SHP77 treated with DMSO at 0.1 percent for 48 hours (cell line): ENCODE measurements around the gene ZNF516.

Experiments
- DNase-seq: peaks from one replicate; lab custom pipeline; 2025; lab: John Stamatoyannopoulos, UW

Gene ZNF516

DNA sequence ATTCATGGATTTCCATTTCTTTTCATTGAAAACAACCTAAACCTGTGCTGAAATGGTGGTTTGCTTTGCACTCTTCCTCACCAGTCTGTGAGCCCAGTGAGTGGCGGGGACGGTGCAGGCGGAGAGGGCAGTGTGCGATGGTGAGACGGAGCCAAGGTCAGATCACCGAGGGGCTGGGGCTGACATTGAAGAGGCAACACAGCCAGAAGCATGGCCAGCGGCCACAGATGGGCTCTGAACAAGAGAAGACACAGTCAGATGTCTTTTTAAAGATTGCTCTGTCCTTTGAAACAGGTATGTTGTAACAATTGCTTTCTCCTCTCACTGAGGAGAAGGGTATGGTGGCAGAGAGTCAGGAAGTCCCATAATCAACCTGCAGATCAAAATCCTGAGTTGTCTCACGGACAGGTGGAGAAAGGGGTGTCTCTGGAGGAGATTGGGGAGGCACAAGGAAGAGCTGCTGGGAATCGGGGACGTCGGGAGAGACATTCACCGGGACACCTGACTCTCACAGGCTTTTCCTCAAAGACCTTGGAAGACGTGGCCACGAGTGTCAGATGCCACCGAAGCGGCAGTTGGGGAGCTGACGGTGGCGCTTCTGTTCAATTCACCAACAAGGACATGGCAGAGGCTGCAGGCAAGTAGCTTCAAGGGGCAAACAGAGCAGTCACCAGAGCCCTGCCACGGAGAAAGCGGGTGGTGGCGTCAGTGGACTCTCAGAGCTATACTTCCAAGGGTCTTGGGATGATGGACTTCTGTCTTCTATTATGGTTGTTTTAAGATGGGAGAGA is 12.1 kb upstream of the ZNF516 start:
- DNase-seq, result no peak

DNA sequence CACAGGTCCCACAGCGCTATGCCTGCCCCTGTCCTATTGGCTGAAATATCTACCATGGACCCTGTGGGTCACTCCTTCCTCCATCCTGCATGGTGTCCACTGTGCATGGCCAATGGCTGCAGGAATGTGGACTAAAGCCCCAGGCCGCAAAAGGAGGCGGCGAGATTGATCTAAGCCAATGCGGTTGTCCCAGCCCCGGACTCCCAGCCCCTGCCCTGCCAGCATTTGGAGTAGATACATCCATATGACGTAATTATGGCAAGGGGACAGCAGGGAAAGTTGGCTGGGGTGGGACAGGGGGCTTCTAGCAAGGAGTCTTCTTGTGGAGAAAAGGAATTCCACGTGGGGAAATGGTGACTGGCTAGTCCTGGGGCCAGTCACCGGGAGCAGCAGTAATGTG is 11.4 kb upstream of the ZNF516 start:
- DNase-seq, result no peak

DNA sequence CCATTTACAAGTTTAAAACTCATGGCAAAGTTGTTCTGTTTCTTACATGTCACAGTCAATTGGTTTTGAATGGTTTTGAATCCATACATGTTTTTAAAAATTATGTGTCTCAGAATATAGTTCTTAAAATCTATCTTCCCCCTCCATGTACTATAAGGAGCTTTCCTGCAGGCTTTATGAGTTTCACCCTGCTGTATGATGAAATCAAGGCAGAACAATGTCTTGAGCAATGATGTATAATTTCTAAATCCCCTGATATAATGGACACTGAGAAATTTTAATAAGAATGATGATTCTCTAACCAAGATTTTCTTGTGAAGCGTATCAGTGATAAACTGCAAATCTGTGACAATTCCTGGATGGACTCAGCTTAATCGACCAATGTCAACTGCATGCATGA is 10.6 kb upstream of the ZNF516 start:
- no peak for DNase-seq

DNA sequence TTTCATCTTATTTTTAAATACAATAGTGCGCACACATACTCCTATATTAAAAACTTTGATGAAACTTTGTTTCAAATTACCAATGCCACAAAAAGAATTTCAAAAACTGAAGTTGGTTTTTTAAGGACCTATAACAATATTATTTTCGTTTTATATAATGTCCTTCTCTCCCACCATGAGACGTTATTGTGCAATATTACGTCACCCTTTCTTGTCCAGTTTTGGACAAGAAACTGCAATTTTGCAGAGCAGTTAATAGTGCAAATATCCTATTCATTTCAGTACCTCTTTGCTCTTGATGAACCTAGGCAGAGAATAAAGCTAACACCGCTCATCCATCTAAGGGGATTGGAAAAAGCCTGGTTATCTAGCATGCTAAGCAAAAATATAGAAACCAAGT is 9.7 kb upstream of the ZNF516 start:
- no peak for DNase-seq

DNA sequence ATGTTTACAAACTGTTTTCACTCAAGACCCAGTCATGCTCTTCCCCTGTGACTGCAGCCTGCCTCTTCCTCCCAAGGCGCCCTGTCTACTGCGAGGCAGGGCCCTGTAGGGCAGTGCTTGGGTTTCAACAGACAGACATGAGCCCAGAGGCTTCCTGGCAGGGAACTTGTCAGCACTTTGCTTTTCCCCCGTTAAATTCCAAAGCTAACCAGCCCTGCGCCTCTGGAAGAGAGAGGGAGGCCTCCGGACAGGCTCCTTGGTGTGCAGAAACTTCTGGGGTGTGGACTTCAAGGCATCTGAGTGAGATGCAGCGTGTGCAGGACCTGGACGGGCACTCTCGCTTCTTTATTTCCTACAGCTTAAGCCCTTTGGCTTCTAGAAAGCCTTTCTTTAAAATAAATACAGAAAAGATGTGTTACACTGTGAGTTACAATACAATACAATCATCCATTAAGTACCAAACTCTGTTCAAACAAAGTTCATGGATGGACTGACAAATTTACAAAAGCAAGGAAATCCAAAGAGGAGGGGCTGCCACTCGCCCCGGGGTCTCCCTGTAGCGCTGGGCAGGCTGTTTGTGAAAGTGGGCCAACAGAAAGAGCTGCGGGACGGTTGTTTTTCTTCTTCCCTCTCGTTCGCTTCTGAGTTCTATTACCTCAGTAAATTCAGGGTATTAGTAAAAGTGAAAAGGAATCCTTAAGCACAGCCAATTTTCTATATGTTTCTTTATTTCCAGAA is 8.8 kb upstream of the ZNF516 start:
- no peak for DNase-seq

DNA sequence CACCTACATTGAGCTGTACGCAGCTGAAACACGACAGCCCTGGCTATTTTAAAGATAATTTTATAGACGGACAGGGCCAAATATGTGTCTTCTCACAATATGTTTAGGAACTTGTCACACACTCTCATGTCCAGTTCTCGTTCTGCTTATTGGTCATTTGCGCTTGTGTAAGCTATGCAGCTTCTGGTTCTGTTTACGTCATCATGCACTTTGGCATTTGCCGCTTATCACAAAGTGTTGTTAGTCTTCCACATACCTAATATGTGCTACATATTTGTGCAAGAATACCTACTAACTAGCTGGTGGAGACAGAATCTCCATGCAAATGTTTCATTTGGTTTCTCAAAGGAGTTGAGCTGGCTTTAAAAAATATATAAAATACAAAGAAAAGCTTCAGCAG is 7.5 kb upstream of the ZNF516 start:
- no peak for DNase-seq

DNA sequence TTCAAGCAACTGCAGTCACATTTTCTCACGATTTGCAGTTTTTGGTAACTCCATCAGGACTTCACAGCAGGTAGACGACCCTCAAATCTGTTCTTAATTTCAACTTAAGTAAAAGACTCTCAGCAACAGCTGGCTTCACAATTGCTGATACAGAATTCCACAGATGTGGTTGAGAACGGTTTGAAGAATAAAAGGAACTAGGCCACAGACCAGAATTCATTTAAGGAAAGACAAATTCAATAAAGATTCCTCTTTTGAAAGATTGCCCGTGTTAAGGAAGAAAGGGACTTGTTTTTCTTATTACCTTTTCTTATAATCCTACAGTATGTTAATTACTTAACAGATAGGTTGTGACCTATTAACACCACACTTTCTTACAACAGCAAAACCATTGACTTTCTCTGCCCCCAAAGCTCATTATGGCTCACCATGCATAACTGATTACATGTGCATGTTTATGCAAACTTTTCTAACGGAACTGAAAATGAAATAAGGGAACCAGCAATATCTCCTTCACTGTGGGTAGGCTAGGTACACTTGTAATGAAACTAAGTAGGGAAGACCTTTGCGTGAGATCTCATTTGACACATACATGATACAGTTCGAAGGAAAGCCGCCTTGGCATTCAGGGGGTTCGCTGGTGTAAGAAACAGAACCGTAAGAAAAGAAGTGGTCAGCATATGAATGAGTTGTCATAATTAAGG is 4.7 kb upstream of the ZNF516 start:
- no peak for DNase-seq

DNA sequence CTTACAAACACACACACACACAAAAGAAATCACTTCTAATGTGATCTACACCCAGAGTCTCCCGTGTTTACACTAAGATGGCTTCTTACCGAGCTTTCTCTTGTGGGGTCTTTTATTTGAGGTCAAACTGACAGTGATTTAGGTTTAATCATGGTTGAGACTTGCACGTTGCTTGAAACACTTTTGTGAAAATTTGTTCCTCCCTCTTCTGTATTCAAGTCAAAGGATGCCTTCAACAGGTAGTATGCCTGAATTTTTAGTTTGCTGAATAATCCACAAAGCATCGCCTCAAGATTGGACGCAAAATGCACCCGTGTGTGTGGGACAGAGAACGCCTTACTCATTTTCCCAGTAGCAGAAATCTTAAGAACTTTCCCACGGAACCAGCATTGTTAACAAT is 4.0 kb upstream of the ZNF516 start:
- no peak for DNase-seq

DNA sequence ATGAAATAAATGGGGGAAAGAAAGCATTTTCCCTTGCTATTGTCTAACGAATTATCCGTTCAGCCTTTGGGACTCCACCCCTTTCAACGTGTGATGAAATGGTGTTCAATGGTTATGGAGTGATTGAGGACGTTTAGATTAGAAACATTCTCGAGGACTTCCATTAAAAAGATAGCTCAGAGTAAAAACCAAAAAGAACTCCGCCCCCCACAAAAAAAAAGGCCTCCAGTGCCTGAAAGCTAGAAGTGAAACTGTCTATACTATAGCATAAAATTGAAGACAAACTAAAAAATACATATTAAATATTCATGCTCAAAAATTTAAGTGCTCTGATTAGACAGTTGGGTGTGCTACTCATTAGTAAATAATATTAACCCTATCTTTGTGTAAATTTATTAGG is 3.0 kb upstream of the ZNF516 start:
- DNase-seq, result no peak

DNA sequence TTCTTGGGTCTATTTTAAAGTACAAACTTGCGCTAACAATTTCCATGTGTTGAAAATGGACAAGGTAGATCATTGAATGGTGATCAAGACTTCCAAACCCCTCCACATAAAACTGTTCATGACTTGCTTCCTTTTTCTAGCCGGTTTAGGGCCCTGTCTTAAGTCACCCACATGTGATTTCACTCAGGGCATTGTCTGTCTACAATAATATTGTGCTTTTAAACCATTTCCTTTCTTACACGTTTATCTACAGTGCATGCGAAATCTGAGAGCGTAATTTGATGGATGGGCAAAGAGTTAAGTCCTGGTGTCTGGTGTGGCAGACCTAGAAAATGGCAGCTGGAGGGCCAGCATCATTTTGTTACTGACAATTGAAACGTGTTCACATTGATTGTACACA is 2.0 kb upstream of the ZNF516 start:
- DNase-seq, result no peak

DNA sequence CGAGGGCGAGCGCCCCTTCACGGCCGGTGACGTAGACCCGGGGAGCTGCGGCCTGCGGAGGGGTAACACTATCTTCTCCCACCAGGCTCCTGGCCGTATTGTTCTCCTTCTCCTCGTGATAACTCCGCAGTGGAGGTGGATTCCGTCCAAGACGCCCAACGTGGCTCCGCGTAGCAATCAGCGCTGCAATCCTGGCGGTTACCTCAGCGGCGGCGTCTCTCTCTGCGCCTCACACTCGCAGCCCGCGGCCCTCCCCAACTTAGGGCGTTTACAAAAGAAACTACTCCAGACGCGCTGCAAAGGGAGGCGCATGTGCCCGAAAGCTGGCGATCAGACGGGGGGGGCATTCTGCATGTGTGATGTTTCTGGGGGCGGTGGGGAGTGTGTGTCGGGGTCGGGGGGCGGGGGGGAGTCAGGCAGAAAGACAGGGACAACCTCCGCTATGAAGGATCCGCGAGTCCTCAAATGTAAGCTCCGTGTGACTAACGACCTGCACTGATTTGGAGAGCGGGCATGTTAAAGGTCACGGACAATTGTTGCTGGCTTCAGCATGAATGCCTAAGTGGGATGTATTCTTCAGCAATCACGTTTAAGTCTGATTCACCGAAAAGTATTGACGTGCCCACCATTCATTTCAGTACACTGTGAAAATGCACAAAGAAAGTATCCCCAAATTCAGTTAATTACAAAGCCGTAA is 1.3 kb upstream of the ZNF516 start:
- peak; percentile 53 for DNase-seq

DNA sequence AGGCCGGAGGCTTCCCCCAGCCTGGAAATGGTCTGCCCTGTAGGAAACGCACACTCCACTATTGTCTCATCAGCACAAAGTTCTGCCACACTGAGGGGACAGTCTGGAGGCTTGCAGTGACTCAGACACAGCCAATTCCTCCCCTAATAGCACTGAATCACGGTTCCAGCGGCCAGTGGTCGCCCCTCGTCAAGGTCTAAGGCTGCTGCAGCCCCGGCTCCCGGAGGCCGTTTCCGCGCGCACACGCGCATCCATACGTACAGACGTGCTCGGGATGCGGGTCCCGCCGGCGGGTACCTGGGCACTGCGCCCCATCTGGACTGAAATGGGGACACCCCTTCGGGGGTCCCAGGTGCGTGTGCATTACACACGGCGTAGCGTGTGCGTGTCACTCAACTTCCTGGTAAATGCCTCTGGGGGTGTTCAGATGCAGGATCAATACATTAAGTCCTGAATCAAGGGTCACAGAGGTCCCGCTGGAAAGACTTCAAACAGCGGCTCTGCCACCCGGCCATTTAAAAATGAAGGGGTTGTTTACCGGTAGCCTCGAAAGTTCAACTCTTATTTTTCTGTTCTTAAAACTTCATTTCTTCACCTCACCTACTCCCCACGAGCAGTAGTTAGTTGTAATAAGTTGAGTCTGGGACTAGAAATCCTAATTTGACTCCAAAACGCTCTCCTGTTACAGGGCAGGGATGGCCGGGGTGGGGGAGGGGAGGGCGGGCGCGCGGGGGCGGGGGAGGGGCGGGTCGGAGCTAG is 572 bp upstream of the ZNF516 start:
- DNase-seq, result peak; percentile 21

DNA sequence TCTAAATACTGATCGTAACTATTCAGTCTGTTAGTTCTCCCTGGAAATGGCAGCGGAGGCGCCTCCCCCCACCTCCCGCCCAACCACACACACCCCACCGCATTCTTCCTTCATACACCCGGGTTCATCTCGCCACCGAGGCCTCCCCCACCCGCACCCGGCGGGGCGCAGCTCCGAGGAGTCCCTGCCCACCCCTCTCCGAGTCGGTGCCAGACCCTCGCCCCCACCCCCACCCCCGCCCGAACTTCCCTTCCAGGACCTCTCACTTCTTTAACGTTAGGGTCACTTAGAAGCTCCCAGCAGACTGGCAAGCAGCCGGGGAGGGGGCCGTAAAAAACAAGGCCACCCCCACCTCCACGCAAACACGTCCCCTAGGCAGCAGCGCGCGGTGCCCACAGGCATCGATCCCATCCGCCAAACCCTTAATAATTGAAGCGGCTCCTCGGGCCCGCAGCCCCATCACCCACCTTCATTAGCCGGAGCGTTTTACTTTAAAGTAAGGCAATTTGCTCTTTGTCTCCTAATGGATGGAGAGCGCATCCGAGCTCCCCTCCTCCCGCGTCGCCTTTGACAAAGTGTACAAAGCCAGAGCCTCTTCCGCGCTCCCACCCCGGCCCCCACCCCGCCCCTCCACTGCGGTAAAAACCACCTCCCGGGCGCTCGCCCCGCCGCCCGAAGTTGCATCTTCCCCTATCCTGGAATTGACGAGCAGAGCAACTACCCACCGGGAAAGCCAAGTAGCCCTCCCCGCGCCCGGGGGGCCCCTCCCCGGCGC is 624 bp downstream of the ZNF516 start:
- no peak for DNase-seq

DNA sequence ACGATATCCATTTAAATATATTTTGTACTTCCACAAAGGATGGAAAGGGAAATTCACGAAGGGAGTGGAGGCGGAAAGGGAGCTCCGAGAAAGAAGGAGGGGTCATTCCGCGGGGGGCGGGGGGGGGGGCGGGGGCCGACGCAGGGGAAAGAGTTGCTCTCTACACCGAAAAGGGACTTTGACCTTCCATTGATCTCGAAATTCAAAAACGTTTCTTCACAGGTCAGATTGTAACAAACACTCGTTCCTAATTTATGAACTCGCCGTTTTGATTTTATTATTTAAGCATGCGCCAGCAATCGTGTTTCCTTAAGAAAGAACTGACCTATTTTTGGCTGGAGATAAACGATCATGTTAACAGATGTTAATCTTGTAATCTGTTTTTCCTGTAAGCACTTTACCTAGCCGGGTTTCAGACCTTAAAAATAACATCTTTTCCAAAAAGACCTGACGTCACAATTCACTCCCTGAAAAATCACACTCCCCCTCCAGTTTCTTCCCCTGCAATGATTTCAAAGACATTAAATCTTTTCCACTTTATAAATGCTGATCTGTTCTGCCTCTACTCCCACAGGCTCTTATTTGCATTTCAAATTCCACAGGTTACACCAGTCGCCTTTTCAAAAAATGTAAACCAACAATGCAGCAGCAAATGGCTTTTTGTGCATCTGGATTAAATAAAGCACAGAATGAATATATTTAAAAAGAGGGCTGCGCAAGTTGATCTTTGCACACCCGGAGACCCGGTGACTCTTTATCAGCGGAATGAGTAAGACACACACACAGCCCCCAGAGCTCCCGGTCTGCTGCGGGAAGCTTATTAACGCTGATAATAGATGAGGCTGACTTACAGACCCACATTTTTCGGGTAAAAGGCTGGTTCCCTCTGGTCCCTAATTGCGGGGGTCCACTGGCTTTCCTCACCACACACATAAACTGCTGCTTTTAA is 1.6 kb downstream of the ZNF516 start:
- peak; percentile 57 for DNase-seq

DNA sequence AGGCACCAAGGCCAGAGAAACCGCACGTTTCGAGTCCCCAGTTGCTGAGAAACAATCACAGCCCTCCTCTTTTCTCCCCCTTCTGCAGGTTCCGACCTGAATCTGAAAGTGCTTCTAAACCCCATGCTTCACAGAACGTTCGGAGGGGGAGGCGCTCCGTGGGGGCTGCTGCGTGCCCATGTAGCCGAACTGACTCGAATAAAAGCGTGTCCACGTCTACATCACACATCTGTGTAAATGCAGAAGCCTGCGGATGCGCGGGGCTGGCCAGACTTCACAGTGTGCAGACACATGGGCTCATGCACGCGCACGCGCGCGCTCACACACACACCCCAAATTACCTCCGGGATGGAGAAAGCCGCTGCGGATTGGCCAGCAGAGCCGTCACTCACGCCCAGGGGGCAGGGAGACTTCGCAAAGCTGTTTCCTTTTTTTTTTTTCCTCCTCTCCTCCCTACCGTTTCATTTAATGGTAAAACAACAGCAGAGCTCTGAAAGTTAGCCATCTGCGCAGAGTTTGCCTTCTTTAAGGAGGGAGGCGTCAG is 2.3 kb downstream of the ZNF516 start:
- peak; percentile 91 for DNase-seq

DNA sequence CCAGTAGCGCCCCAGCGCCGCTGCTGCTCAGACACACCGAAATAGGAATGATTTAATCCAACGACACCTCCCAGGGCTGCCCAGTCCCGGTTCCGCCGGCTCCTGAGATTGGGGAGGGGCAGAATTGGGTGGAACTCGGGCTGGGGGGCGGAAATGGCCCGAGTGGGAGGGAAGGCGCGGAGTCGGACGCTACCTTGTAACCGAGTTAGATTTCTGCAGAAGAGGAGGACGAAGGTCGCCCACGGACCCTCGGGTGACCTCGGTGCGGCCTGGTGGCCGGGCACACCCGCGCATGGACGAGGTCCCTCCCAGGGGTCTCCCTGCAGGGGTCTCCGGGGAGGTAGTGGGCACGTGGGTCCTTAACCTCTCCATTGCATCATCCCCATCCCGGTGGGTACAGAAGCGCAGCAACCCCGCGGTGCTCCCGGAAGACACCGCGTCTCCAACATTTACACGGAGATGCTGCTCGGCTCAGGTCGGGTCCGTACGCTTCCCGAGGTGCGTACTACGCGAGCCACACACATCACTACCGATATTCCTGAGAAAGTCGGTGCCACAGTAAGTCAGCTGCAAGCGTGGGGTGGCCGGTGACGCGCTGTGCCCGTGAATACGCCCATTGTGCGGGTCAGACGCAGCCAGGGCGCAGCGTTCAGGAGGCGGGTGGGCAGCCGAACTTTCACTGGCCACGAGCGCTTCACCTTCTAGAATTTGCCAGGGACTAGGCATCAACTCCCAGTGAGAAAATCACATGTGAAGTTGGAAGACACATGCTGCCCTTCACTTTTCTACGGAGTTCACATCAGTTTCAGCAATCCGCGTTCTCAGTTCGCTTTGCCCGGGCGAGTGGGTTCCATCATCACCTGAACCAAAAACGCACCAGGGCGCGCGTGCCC is 3.0 kb downstream of the ZNF516 start:
- DNase-seq, result no peak

DNA sequence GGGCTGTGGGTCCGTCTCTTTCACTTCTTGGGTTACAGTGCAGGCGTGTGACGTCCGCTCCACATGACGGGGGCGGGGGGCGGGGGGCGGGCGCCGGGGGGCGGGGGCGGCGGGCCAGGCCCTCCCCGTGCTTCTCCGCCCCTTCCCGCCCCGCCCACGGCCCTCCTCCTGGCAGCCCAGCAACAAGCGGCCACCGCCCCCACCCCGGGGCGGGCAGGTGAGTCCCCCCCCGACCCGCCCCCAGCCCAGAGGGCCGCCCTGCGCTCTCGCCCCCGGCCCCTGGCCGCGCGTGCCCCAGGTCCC is 3.6 kb downstream of the ZNF516 start:
- DNase-seq, result no peak

DNA sequence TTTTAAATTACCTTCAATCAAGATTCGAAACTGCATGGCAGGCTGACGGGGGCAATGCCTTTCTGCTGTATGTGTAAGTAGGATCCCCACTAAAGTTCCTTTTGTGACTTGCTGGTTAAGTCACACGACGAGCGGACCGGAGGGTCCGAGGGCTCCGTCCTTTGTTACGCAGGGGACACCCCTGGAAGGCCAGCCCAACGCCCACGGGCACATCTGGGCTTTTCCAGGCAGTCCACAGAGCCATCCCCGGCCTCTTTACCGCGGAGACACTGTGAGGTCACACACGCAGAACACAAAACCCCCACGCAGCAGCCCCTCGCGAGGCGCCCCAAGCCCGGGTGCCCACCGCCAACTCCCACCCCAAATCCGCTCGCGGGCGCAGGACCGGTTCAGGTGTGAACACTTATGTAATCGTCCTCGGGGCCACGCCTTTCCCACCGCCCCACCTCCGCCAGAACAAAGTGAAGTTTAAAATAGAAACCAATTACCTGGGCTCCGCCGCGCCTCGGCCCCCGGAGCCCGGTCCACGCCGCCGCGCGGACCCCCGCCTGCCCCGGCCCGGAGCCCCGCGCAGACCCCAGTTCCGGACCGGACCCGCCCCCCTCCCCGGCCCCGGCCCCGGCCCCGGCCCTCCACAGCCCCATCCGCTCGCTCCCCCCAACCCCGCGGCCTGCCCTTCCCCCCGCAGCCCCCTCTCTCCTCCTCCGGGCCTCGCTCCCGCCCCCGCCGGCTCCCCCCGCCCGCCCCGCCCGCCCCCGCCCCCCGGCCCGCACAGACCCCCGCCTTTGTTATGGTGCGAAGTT is 4.2 kb downstream of the ZNF516 start:
- DNase-seq, result no peak
